Measurements from ENCODE around the gene TMBIM6.

TMBIM6 gene

DNA sequence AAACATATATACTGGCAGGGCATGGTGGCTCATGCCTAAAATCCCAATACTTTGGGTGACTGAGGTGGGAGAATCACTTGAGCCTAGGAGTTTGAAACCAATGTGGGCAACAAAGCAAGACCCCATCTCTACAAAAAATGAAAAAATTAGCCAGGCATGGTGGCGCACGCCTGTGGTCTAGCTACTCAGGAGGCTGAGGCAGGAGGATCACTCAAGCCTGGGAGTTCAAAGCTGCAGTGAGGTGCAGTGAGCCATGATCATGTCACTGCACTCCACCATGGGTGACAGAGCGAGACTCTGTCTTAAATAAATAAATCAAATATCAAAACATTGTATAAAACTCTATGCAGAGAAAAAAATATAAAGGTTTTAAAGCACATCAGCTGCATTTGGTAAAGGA, 39.3 kb upstream of the TMBIM6 start:
- H3K4me3 ChIP-seq (ENCODE audit: low read length) = no peak overlapping the region
- no peak for DNase-seq (ENCODE audit: low read depth)
- TF ChIP-seq, protein P1, sequence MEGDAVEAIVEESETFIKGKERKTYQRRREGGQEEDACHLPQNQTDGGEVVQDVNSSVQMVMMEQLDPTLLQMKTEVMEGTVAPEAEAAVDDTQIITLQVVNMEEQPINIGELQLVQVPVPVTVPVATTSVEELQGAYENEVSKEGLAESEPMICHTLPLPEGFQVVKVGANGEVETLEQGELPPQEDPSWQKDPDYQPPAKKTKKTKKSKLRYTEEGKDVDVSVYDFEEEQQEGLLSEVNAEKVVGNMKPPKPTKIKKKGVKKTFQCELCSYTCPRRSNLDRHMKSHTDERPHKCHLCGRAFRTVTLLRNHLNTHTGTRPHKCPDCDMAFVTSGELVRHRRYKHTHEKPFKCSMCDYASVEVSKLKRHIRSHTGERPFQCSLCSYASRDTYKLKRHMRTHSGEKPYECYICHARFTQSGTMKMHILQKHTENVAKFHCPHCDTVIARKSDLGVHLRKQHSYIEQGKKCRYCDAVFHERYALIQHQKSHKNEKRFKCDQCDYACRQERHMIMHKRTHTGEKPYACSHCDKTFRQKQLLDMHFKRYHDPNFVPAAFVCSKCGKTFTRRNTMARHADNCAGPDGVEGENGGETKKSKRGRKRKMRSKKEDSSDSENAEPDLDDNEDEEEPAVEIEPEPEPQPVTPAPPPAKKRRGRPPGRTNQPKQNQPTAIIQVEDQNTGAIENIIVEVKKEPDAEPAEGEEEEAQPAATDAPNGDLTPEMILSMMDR (conservative IDR thresholded peaks at IDR 0.05; ENCODE audit: low read depth, low read length) = no peak

DNA sequence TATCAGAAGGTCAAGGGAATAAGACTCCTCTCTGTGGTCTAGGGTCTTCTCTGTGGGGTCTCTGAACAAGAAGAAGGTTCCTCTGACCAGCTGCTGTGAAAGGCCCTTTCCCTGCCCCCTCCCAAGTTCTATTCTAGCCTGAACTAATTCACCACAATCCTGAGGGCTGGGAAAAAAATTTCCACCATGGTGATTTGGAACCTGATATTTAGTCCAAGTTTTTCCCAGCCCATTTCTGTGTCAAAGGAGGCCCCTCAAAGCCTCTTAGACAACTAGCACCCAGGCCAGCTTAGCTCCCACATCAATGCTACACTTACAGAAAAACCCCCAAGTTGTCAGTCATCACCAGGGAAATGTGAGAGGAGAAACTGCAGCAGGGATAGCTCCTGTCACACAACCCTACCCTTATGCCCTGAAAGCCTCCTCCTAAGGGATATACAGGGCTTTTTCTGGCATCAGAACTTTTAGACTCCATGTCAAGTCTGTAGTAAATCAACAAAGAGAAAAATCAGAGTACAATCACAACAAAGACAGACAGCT, 38.6 kb upstream of the TMBIM6 start:
- TF ChIP-seq, protein P1 (conservative IDR thresholded peaks at IDR 0.05; ENCODE audit: low read depth, low read length) = no peak
- DNase-seq (ENCODE audit: low read depth) = no peak
- H3K4me3 ChIP-seq (ENCODE audit: low read length) = no peak overlapping the region

DNA sequence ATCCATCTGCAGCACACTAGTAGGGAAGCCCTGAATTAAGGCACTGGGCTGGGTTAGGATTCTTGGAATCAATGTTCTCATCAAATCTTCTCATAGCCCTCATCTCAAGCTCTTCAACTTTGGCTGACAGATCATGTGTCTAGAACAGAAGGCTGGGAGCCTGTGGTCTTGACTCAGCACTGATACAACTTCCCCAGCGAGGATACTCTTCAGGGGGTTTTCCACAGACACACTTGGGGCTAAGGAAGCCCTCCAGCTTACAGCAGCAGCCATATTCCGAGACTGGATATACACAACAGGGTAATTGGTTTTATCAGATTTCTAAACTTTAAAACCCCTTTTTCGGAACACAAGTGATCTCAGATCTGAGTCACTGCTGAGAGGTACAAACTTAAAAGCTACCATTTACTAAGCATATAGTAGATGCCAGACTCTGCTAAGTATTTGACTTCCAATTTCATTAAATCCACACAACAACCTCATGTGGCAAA, 37.7 kb upstream of the TMBIM6 start:
- no peak overlapping the region for H3K4me3 ChIP-seq (ENCODE audit: low read length)
- DNase-seq (ENCODE audit: low read depth) = no peak
- TF ChIP-seq, protein P1 (conservative IDR thresholded peaks at IDR 0.05; ENCODE audit: low read depth, low read length) = no peak

DNA sequence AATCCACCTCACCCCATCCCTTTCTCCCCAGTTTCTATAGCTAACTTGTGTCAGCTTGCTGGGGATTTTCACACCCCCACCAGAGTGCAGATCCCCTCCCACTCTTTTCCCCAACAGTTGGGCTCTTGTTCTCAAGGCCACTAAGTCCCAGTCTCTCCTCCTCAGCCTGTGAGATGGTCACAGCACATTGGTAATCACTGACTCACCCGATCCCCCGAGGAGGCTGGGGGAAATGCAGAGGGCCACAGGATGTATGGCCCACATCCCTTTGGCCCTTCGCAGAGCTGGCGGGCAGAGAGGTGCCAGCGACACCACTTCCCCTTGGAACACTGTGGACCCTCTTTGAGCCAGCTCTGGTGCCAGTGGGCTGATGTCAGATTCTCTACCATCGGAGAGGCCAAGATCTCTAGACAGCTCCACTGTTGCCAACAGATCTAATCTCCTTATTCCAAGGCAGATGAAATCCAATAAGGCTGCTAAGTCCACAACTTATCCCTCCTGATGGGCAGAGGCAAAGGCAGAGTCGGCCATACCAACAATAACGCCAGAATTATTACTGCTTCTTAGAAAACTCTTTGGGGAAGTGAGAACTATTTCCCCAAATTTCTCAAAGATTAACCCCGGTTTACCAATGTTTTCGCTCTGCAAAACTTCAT, 35.8 kb upstream of the TMBIM6 start:
- H3K4me3 ChIP-seq (ENCODE audit: low read length) = peak overlapping the region; percentile 72
- peak; percentile 51 for DNase-seq (ENCODE audit: low read depth)
- TF ChIP-seq, protein P1 (conservative IDR thresholded peaks at IDR 0.05; ENCODE audit: low read depth, low read length) = no peak

DNA sequence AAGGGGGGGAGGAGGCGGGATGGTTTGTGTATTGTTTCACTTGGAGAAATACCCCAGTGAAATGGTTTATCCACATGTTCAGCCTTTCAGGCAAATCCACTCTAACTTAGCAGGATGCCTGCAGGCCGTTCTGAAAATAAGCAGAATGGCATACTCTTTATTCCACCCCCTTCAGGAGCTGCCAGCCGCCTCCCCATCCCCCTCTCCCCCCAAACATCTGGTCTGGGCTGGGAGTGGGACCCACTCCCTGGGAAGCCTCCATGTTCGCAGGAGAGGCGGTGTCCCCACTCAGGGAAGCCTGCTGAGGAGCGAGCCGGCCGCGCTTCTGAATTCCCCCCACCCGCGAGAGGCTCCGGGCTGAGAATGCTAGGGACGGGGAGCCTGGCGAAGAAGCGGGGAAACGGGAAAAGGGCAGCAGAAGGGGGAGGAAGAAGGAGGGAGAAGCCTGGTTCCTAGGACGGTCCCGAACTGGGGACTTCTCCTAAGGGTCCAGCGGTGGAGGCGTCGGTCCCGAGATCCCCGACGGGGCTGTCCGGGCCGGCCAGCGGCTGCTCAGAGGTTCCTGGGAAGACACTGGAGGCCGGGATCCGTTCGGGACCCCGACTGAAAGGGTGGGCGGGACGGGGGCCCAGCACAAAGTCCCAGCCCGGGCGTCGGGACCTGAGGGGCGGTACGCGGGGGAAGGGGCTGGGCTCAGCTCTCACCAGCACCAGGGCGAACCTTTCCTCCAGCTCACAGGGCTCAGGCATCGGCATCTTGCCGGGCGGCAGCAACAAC, 34.8 kb upstream of the TMBIM6 start:
- DNase-seq (ENCODE audit: low read depth) = no peak
- TF ChIP-seq, protein P1 (conservative IDR thresholded peaks at IDR 0.05; ENCODE audit: low read depth, low read length) = no peak
- peak overlapping the region; percentile 72 for H3K4me3 ChIP-seq (ENCODE audit: low read length)

DNA sequence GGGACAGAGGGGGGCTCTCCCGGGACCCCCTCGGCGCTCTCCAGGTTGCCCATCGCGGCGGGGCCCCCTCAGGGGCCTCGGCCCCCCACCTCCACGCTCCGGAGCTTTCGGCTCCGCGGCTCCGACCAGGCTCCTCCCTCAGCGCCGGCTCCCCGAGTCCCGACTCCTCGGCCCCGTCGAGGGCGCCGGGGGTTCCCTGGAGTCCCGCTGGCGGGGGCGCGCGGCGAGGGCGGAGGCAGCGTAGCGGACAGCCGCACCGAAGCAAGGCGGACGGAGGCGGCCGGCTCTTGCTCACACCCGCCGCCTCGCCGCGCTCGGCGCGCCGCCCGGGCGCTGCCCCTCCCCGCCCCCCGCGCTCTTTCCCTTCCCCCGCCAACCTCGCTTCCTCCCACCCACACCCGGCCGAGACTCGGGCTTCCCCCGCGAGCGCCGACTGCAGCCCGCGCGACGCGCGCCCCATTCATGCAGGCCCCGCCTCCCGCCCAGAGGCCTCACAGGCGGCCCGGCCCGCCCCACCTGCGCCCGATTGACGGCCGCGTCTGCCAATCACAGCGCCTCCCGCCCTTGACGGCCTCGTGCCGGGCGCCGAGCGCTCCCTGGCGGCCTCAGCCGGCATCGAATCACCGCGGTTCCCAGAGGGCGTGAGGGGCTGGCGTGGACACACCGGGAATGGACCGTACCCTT, 34.1 kb upstream of the TMBIM6 start, which contains the start of gene FMNL3:
Gene FMNL3, minus strand, starts transcription at position 278 of the 684 bp plus-strand sequence. Its CDS starts 225 bp downstream, at position 53.
- TF ChIP-seq, protein P1 (conservative IDR thresholded peaks at IDR 0.05; ENCODE audit: low read depth, low read length) = peak; percentile 85
- H3K4me3 ChIP-seq (ENCODE audit: low read length) = peak within 1 kb of the TSS; percentile 72
- peak; percentile 66 for DNase-seq (ENCODE audit: low read depth)
